IMR-90 (cell line): ENCODE measurements around the gene MLF2. TPM values are rescaled to one million over a fixed set of nuclear protein-coding genes. Genes with fewer than 3 reads are reported as not detected.
"Not testable (repeated sequence)": the region's sequence is repeated elsewhere in the genome, so short reads cannot be mapped to it uniquely, and the experiment has no call there.

Source experiments
- ATAC-seq: fragments of 200-7000 bp; cut with Tn5 transposase; 2 replicates; pipeline ENCODE4 v1.9.1; 2020; ENCODE audit warnings: low read depth, mild to moderate bottlenecking, moderate library complexity
- BruUV-seq: library from RNA; stranded (reverse); fragments of 400-500 nt; replicated peaks from 2 replicates; lab custom pipeline; 2021; lab: Mats Ljungman, UMichigan
- CTCF ChIA-PET: fragments of 300-600 bp; formaldehyde crosslinking; extraction: SDS; loops from one replicate; lab custom pipeline; 2021; ENCODE audit warnings: antibody characterized with exemption; lab: Yijun Ruan, JAX
- POLR2A ChIA-PET: fragments of 300-600 bp; sonication (Branson Sonifier 250); formaldehyde crosslinking; loops from one replicate; lab custom pipeline; 2022; ENCODE audit warnings: antibody characterized with exemption; ENCODE audit not compliant: unreplicated experiment; lab: Charles Lee
- DNase-seq: peaks from one replicate; pipeline ENCODE4 v3.0.0; 2013
- H2AFZ ChIP-seq: replicated peaks from 2 replicates; pipeline ENCODE3; 2013; ENCODE audit warnings: low read length, mild to moderate bottlenecking; ENCODE audit not compliant: poor library complexity
- H2AK5ac ChIP-seq: 2 replicates; pipeline ENCODE4 v1.6.1; 2013; ENCODE audit warnings: low read depth, low read length, inconsistent platforms
- H2AK9ac ChIP-seq: replicated peaks from 2 replicates; pipeline ENCODE3; 2013; ENCODE audit warnings: mild to moderate bottlenecking, low read depth, low read length, moderate library complexity; ENCODE audit not compliant: poor library complexity
- H2BK120ac ChIP-seq: 2 replicates; pipeline ENCODE4 v1.6.1; 2013; ENCODE audit warnings: low read depth, low read length, inconsistent platforms
- H2BK15ac ChIP-seq: 3 replicates; pipeline ENCODE4 v1.6.1; 2013; ENCODE audit warnings: low read depth, low read length, inconsistent platforms
- H2BK20ac ChIP-seq: 2 replicates; pipeline ENCODE4 v1.6.1; 2013; ENCODE audit warnings: low read depth, mild to moderate bottlenecking, inconsistent platforms, low read length, moderate library complexity
- H2BK5ac ChIP-seq: 2 replicates; pipeline ENCODE4 v1.6.1; 2013; ENCODE audit warnings: mild to moderate bottlenecking, low read depth, low read length, inconsistent platforms; ENCODE audit not compliant: poor library complexity, severe bottlenecking
- H3K14ac ChIP-seq: replicated peaks from 2 replicates; pipeline ENCODE4 v1.6.1; 2013; ENCODE audit warnings: low read depth, low read length, inconsistent platforms
- H3K18ac ChIP-seq: 2 replicates; pipeline ENCODE4 v1.6.1; 2013; ENCODE audit warnings: low read depth, low read length, control low read depth
- H3K23ac ChIP-seq: 2 replicates; pipeline ENCODE4 v1.6.1; 2013; ENCODE audit warnings: low read depth, low read length, inconsistent platforms
- H3K27ac ChIP-seq: 2 replicates; pipeline ENCODE4 v1.5.1; 2013; ENCODE audit warnings: mild to moderate bottlenecking, control low read depth, low read length; ENCODE audit not compliant: insufficient read depth
- H3K27me3 ChIP-seq: 2 replicates; pipeline ENCODE4 v1.6.1; 2013; ENCODE audit warnings: low read length; ENCODE audit not compliant: control insufficient read depth, insufficient read depth
- H3K36me3 ChIP-seq: 2 replicates; pipeline ENCODE4 v1.6.1; 2013; ENCODE audit warnings: low read length, mixed read lengths; ENCODE audit not compliant: control insufficient read depth, insufficient read depth
- H3K4ac ChIP-seq: 2 replicates; pipeline ENCODE4 v1.6.1; 2013; ENCODE audit warnings: low read depth, low read length, inconsistent platforms
- H3K4me1 ChIP-seq: 2 replicates; pipeline ENCODE4 v1.6.1; 2013; ENCODE audit warnings: low read length, mixed read lengths; ENCODE audit not compliant: control insufficient read depth, insufficient read depth
- H3K4me2 ChIP-seq: 2 replicates; pipeline ENCODE4 v1.6.1; 2013; ENCODE audit warnings: low read depth, mild to moderate bottlenecking, control low read depth, low read length, moderate library complexity
- H3K4me3 ChIP-seq: 2 replicates; pipeline ENCODE4 v1.5.1; 2013; ENCODE audit warnings: low read depth, mild to moderate bottlenecking, control low read depth, low read length, moderate library complexity; ENCODE audit not compliant: insufficient read depth
- H3K56ac ChIP-seq: 2 replicates; pipeline ENCODE4 v1.6.1; 2013; ENCODE audit warnings: low read length, inconsistent platforms; ENCODE audit not compliant: insufficient read depth; ENCODE audit errors: extremely low read depth
- H3K79me1 ChIP-seq, 2 experiments: 2 replicates each; pipeline ENCODE4 v1.6.1; 2013; ENCODE audit warnings: low read length in 2 of 2, inconsistent platforms in 1 of 2, low read depth in 1 of 2
- H3K9ac ChIP-seq: 2 replicates; pipeline ENCODE4 v1.6.1; 2013; ENCODE audit warnings: low read depth, low read length, control low read depth
- H3K9me1 ChIP-seq: 2 replicates; pipeline ENCODE4 v1.6.1; 2013; ENCODE audit warnings: low read length, inconsistent platforms; ENCODE audit not compliant: insufficient read depth
- H3K9me3 ChIP-seq: 2 replicates; pipeline ENCODE4 v1.6.1; 2013; ENCODE audit warnings: low read length; ENCODE audit not compliant: control insufficient read depth, insufficient read depth
- H4K20me1 ChIP-seq: 2 replicates; pipeline ENCODE4 v1.6.1; 2013; ENCODE audit warnings: low read length, inconsistent platforms; ENCODE audit not compliant: insufficient read depth
- H4K5ac ChIP-seq: 2 replicates; pipeline ENCODE4 v1.6.1; 2013; ENCODE audit warnings: mild to moderate bottlenecking, low read depth, low read length, control low read depth
- H4K8ac ChIP-seq, 2 experiments: 2 replicates each; pipeline ENCODE4 v1.6.1; 2013; ENCODE audit warnings: low read depth in 2 of 2, low read length in 2 of 2, control low read depth in 1 of 2, inconsistent platforms in 1 of 2
- H4K91ac ChIP-seq: 2 replicates; pipeline ENCODE4 v1.6.1; 2013; ENCODE audit warnings: low read depth, low read length, inconsistent platforms; ENCODE audit not compliant: insufficient read depth
- WGBS, 2 experiments: methylation state at CpG; one replicate each; pipeline versions ENCODE4 v1.1.5 to v1.1.7; 2013; ENCODE audit warnings: missing lambda C conversion rate in 2 of 2; ENCODE audit not compliant: insufficient read length in 1 of 2; ENCODE audit errors: extremely low coverage in 2 of 2; 5-methylcytosine and 5-hydroxymethylcytosine counted together
- dilution Hi-C: fragments of 300-500 bp; cut with HindIII; formaldehyde crosslinking; loops from one replicate; pipeline ENCODE4 v1.14.3; 2018; ENCODE audit warnings: low sequenced_read_pairs; ENCODE audit not compliant: unreplicated experiment
- in situ Hi-C: fragments of 300-500 bp; cut with MboI; formaldehyde crosslinking; loops from 3 replicates; pipeline ENCODE4 v1.14.3; 2019; ENCODE audit warnings: low sequenced_read_pairs, inconsistent platforms, mixed read lengths
- intact Hi-C: fragments of 100-400 bp; cut with micrococcal nuclease; formaldehyde crosslinking; loops from 2 replicates; pipeline ENCODE4 v1.10.0; 2022
- polyA plus RNA-seq, 3 experiments: library from polyadenylated mRNA; depleted of rRNA; stranded (reverse); fragments of >200 nt; gene quantifications; 2 replicates each; pipeline ENCODE4 v1.2.3, GENCODE V29; 2012; ENCODE audit warnings: low replicate concordance in 1 of 3
- total RNA-seq: library from RNA; depleted of rRNA; stranded (reverse); fragments of >200 nt; gene quantifications from 2 replicates; pipeline ENCODE4 v1.2.3, GENCODE V29; 2012

MLF2 gene
- total and polyA plus RNA-seq, 2 of the 4 experiments (the other 2 are of a cell fraction): 236 to 403 TPM

DNA sequence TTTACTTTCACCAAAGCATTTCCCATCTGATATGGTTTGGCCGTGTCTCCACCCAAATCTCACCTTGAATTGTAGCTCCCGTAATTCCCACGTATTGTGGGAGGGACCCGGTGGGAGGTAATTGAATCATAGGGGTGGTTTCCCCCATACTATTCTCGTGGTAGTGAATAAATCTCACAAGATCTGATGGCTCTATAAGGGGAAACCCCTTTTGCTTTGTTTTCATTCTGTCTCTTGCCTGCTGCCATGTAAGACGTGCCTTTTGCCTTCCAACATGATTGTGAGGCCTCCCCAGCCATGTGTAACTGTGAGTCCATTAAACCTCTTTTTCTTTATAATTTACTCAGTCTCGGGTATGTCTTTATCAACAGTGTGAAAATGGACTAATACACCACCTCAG is 9.6 kb downstream of the MLF2 start:
- H3K4ac ChIP-seq, H4K5ac ChIP-seq, H2AK5ac ChIP-seq, H2BK5ac ChIP-seq, H3K9me1 ChIP-seq, H3K4me1 ChIP-seq, H3K27me3 ChIP-seq, H2BK15ac ChIP-seq, in situ Hi-C loops, dilution Hi-C loops, H3K4me2 ChIP-seq, H3K27ac ChIP-seq, H3K14ac ChIP-seq, H2AK9ac ChIP-seq, H3K18ac ChIP-seq, H4K91ac ChIP-seq, H3K9me3 ChIP-seq, H3K9ac ChIP-seq, intact Hi-C loops, H3K23ac ChIP-seq, H3K4me3 ChIP-seq, H4K8ac ChIP-seq, H3K56ac ChIP-seq, H2BK120ac ChIP-seq, H2BK20ac ChIP-seq, DNase-seq, BruUV-seq, H4K20me1 ChIP-seq, H3K79me1 ChIP-seq, ATAC-seq, H2AFZ ChIP-seq: not testable (repeated sequence)
- POLR2A ChIA-PET: interaction anchor here (0.6 kb wide), 1 partner anchor 20 kb away, joined by 3 read pairs; the partner anchor contains the start of gene COPS7A
- CTCF ChIA-PET: interaction anchor here (0.6 kb wide), 1 partner anchor 155 kb away, joined by 3 read pairs; no protein-coding TSS in a partner anchor
- H3K36me3 ChIP-seq: peaks cover 26% of the 10 kb centered on the region
- no CpG with 5 or more reads among the region's 7 CpGs for WGBS, 2 experiments
